HG02852 (cell line): Measurements from ENCODE around the gene SPTB.

ENCODE experiments used
- ATAC-seq: cut with Tn5 transposase; IDR thresholded peaks from one replicate; pipeline ENCODE4 v1.9.1; 2021; ENCODE audit warnings: mild to moderate bottlenecking, moderate library complexity; ENCODE audit not compliant: unreplicated experiment

SPTB gene

GRCh38 chr14:64755781-64756221, 123.9 kb downstream of the SPTB start:
- ATAC-seq = no peak

GRCh38 chr14:64754685-64755084, 125.0 kb downstream of the SPTB start:
- ATAC-seq = no peak

GRCh38 chr14:64753999-64754398, 125.7 kb downstream of the SPTB start:
- no peak for ATAC-seq

GRCh38 chr14:64753374-64753773, 126.3 kb downstream of the SPTB start:
- ATAC-seq = no peak

- no peak for ATAC-seq
Measured at GRCh38 chr14:64752909-64753308, 126.8 kb downstream of the SPTB start.

GRCh38 chr14:64748995-64749714, 130.6 kb downstream of the SPTB start:
- no peak for ATAC-seq

- ATAC-seq = no peak
Measured at GRCh38 chr14:64748521-64748920, 131.2 kb downstream of the SPTB start.

- ATAC-seq = no peak
Measured at GRCh38 chr14:64747327-64747726, 132.4 kb downstream of the SPTB start.

- ATAC-seq = no peak
Measured at GRCh38 chr14:64746298-64747250, 133.1 kb downstream of the SPTB start.

GRCh38 chr14:64745511-64746091, 134.1 kb downstream of the SPTB start:
- ATAC-seq = no peak

GRCh38 chr14:64743061-64743460, 136.6 kb downstream of the SPTB start:
- no peak for ATAC-seq

- ATAC-seq = no peak
Measured at GRCh38 chr14:64741961-64742360, 137.7 kb downstream of the SPTB start.

- no peak for ATAC-seq
Measured at GRCh38 chr14:64741200-64741599, 138.5 kb downstream of the SPTB start.

- ATAC-seq = no peak
Measured at GRCh38 chr14:64738281-64738804, 141.4 kb downstream of the SPTB start.

- ATAC-seq = no peak
Measured at GRCh38 chr14:64737391-64738280, 142.1 kb downstream of the SPTB start.

- ATAC-seq = no peak
Measured at GRCh38 chr14:64736271-64737169, 143.2 kb downstream of the SPTB start.

- no peak for ATAC-seq
Measured at GRCh38 chr14:64734990-64735389, 144.7 kb downstream of the SPTB start.

GRCh38 chr14:64733899-64734298, 145.8 kb downstream of the SPTB start:
- ATAC-seq = no peak

GRCh38 chr14:64733321-64733720, 146.4 kb downstream of the SPTB start:
- no peak for ATAC-seq
